ENCODE measurements around the gene WDR33. TPM values are rescaled to one million over a fixed set of nuclear protein-coding genes. Genes with fewer than 3 reads are reported as not detected.

Gene WDR33
- total and polyA plus RNA-seq, 2 of the 13 experiments (the other 11 are each of a cell fraction or from before 2014, with no cell fraction given): 54.9 to 78.2 TPM

DNA sequence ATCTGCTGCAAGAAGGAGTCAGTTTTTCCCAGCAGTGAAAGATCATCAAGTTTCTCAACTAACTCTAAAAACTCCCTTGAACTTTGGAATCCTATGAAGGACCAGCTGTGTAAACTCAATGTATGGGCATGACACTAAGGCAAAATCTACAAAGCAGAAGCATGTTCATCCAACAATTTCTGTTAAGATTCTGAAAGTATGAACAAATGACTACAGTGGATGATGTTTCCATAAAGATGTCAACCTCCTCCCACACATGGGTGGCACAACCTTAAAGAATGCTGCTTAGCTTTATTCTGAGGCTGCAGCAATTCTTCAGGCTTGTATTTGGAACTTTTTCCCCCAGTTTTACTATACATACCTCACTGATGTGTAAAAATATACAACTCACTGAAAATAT, 47.2 kb downstream of the WDR33 start (continued):
- TF ChIP-seq, protein P1, sequence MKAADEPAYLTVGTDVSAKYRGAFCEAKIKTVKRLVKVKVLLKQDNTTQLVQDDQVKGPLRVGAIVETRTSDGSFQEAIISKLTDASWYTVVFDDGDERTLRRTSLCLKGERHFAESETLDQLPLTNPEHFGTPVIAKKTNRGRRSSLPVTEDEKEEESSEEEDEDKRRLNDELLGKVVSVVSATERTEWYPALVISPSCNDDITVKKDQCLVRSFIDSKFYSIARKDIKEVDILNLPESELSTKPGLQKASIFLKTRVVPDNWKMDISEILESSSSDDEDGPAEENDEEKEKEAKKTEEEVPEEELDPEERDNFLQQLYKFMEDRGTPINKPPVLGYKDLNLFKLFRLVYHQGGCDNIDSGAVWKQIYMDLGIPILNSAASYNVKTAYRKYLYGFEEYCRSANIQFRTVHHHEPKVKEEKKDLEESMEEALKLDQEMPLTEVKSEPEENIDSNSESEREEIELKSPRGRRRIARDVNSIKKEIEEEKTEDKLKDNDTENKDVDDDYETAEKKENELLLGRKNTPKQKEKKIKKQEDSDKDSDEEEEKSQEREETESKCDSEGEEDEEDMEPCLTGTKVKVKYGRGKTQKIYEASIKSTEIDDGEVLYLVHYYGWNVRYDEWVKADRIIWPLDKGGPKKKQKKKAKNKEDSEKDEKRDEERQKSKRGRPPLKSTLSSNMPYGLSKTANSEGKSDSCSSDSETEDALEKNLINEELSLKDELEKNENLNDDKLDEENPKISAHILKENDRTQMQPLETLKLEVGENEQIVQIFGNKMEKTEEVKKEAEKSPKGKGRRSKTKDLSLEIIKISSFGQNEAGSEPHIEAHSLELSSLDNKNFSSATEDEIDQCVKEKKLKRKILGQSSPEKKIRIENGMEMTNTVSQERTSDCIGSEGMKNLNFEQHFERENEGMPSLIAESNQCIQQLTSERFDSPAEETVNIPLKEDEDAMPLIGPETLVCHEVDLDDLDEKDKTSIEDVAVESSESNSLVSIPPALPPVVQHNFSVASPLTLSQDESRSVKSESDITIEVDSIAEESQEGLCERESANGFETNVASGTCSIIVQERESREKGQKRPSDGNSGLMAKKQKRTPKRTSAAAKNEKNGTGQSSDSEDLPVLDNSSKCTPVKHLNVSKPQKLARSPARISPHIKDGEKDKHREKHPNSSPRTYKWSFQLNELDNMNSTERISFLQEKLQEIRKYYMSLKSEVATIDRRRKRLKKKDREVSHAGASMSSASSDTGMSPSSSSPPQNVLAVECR (CRISPR knock-in tag; IDR thresholded peaks at IDR 0.05; ENCODE audit: borderline replicate concordance): peak; percentile 42; the same call in 1 of the 2 replicates

DNA sequence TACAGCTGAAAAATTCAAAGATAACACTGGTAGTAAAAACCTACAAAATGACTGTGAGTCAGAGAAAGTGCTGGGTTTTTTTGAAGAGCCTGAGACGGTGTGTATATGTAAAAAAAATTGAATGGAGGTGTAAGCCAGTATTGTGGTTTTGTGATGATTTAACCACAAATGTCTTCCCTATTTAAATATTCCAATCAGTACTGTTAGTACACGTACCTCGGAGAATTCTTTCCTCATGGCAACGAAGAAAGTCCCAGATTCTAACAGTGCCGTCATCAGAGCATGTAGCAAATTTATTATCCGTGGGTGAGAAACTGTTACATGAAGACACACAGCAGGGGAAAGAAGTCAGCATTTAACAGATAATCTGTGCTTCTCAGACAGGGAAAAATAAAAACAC, 48.1 kb downstream of the WDR33 start:
- no peak overlapping the region for H3K9ac ChIP-seq (ENCODE audit: insufficient read depth, low read depth, low read length)
- in situ Hi-C loops (cut with HindIII; ENCODE audit: extremely low pct_ligation_motif_present, low pct_unique_long_range_greater_than_20kb): no loop called here
- no peak for DNase-seq (ENCODE audit: low spot score)
- no peaks in the 10 kb centered on the region for H3K27me3 ChIP-seq (ENCODE audit: control insufficient read depth in 1 of 2, insufficient read depth in 2 of 2, low read length in 2 of 2)
- peaks cover 27 to 71% of the 10 kb centered on the region in 2 experiments for H3K36me3 ChIP-seq (replicated peaks in 1 of 2; ENCODE audit: control insufficient read depth in 1 of 2, insufficient read depth in 2 of 2, low read length in 2 of 2)
- no peaks in the 10 kb centered on the region for H4K20me1 ChIP-seq (ENCODE audit: insufficient read depth, low read length)
- CTCF ChIA-PET (ENCODE audit: low intra/inter-chr PET ratio, low total read pairs): no interaction called here
- no TSS peak for BruUV-seq (replicated peaks)
- H3K9me3 ChIP-seq (ENCODE audit: low read length): no peaks in the 10 kb centered on the region
- POLR2A ChIA-PET: no interaction called here
- H3K4me3 ChIP-seq (replicated peaks in 1 of 3; ENCODE audit: insufficient read depth in 1 of 3, low read depth in 2 of 3, low read length in 3 of 3): no peak overlapping the region
- FAIRE-seq: no peak
- ATAC-seq: no peak
- peaks cover 24% of the 10 kb centered on the region for H3K4me1 ChIP-seq (ENCODE audit: insufficient read depth, low read length)
- 98% methylated on average over 6 of the region's 6 CpGs for WGBS (ENCODE audit: low lambda C conversion rate)
- no peak overlapping the region for H2AFZ ChIP-seq (ENCODE audit: low read length)
- no peak overlapping the region for H3K27ac ChIP-seq (ENCODE audit: extremely low read length, insufficient read depth, low read length)
- intact Hi-C loops (cut with micrococcal nuclease; ENCODE audit: unreplicated experiment): loop anchor here (5.0 kb wide), 1 partner anchor 46 kb away; no protein-coding TSS in a partner anchor
- H3K79me2 ChIP-seq (ENCODE audit: insufficient read depth, low read length): no peaks in the 10 kb centered on the region
- H3K4me2 ChIP-seq (ENCODE audit: low read depth, low read length): no peak overlapping the region
- TF ChIP-seq ZNF350 (CRISPR knock-in tag; IDR thresholded peaks at IDR 0.05; ENCODE audit: borderline replicate concordance, low read depth) (no peak), PCBP2 (optimal IDR thresholded peaks at IDR 0.05; ENCODE audit: low read depth, low read length, poor library complexity, severe bottlenecking) (no peak), TBX2 (CRISPR knock-in tag; IDR thresholded peaks at IDR 0.05; ENCODE audit: borderline replicate concordance) (no peak)
- TF ChIP-seq, protein P2, sequence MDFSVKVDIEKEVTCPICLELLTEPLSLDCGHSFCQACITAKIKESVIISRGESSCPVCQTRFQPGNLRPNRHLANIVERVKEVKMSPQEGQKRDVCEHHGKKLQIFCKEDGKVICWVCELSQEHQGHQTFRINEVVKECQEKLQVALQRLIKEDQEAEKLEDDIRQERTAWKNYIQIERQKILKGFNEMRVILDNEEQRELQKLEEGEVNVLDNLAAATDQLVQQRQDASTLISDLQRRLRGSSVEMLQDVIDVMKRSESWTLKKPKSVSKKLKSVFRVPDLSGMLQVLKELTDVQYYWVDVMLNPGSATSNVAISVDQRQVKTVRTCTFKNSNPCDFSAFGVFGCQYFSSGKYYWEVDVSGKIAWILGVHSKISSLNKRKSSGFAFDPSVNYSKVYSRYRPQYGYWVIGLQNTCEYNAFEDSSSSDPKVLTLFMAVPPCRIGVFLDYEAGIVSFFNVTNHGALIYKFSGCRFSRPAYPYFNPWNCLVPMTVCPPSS (IDR thresholded peaks at IDR 0.05): no peak
- TF ChIP-seq, protein P3, sequence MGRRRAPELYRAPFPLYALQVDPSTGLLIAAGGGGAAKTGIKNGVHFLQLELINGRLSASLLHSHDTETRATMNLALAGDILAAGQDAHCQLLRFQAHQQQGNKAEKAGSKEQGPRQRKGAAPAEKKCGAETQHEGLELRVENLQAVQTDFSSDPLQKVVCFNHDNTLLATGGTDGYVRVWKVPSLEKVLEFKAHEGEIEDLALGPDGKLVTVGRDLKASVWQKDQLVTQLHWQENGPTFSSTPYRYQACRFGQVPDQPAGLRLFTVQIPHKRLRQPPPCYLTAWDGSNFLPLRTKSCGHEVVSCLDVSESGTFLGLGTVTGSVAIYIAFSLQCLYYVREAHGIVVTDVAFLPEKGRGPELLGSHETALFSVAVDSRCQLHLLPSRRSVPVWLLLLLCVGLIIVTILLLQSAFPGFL (CRISPR knock-in tag; IDR thresholded peaks at IDR 0.05): no peak
- TF ChIP-seq, protein P4, sequence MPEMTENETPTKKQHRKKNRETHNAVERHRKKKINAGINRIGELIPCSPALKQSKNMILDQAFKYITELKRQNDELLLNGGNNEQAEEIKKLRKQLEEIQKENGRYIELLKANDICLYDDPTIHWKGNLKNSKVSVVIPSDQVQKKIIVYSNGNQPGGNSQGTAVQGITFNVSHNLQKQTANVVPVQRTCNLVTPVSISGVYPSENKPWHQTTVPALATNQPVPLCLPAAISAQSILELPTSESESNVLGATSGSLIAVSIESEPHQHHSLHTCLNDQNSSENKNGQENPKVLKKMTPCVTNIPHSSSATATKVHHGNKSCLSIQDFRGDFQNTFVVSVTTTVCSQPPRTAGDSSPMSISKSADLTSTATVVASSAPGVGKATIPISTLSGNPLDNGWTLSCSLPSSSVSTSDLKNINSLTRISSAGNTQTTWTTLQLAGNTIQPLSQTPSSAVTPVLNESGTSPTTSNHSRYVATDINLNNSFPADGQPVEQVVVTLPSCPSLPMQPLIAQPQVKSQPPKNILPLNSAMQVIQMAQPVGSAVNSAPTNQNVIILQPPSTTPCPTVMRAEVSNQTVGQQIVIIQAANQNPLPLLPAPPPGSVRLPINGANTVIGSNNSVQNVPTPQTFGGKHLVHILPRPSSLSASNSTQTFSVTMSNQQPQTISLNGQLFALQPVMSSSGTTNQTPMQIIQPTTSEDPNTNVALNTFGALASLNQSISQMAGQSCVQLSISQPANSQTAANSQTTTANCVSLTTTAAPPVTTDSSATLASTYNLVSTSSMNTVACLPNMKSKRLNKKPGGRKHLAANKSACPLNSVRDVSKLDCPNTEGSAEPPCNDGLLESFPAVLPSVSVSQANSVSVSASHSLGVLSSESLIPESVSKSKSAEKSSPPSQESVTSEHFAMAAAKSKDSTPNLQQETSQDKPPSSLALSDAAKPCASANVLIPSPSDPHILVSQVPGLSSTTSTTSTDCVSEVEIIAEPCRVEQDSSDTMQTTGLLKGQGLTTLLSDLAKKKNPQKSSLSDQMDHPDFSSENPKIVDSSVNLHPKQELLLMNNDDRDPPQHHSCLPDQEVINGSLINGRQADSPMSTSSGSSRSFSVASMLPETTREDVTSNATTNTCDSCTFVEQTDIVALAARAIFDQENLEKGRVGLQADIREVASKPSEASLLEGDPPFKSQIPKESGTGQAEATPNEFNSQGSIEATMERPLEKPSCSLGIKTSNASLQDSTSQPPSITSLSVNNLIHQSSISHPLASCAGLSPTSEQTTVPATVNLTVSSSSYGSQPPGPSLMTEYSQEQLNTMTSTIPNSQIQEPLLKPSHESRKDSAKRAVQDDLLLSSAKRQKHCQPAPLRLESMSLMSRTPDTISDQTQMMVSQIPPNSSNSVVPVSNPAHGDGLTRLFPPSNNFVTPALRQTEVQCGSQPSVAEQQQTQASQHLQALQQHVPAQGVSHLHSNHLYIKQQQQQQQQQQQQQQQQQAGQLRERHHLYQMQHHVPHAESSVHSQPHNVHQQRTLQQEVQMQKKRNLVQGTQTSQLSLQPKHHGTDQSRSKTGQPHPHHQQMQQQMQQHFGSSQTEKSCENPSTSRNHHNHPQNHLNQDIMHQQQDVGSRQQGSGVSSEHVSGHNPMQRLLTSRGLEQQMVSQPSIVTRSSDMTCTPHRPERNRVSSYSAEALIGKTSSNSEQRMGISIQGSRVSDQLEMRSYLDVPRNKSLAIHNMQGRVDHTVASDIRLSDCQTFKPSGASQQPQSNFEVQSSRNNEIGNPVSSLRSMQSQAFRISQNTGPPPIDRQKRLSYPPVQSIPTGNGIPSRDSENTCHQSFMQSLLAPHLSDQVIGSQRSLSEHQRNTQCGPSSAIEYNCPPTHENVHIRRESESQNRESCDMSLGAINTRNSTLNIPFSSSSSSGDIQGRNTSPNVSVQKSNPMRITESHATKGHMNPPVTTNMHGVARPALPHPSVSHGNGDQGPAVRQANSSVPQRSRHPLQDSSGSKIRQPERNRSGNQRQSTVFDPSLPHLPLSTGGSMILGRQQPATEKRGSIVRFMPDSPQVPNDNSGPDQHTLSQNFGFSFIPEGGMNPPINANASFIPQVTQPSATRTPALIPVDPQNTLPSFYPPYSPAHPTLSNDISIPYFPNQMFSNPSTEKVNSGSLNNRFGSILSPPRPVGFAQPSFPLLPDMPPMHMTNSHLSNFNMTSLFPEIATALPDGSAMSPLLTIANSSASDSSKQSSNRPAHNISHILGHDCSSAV (CRISPR knock-in tag; IDR thresholded peaks at IDR 0.05; ENCODE audit: borderline replicate concordance): no peak
